HEK293T (cell line): ENCODE results near the gene ATP2B2.

Experiments
- BHLHE40 ChIP-seq: fragments of 450-650 bp; IDR thresholded peaks from 2 replicates; pipeline ENCODE4 v1.6.1; 2016; ENCODE audit warnings: mild to moderate bottlenecking, moderate library complexity, borderline replicate concordance
- ELF4 ChIP-seq: fragments of 450-650 bp; IDR thresholded peaks from 2 replicates; pipeline ENCODE4 v1.6.1; 2017; ENCODE audit warnings: antibody characterized with exemption
- FOXK2 ChIP-seq: fragments of 450-650 bp; IDR thresholded peaks from 2 replicates; pipeline ENCODE4 v1.6.1; 2016; ENCODE audit warnings: mild to moderate bottlenecking
- LEF1 ChIP-seq: fragments of 450-650 bp; IDR thresholded peaks from 2 replicates; pipeline ENCODE4 v1.6.1; 2017; ENCODE audit warnings: mild to moderate bottlenecking, borderline replicate concordance
- NFRKB ChIP-seq: fragments of 450-650 bp; IDR thresholded peaks from 2 replicates; pipeline ENCODE4 v1.6.1; 2016; ENCODE audit warnings: mild to moderate bottlenecking, moderate library complexity
- SUZ12 ChIP-seq: fragments of 450-650 bp; IDR thresholded peaks from 2 replicates; pipeline ENCODE4 v1.6.1; 2016; ENCODE audit warnings: mild to moderate bottlenecking

DNA sequence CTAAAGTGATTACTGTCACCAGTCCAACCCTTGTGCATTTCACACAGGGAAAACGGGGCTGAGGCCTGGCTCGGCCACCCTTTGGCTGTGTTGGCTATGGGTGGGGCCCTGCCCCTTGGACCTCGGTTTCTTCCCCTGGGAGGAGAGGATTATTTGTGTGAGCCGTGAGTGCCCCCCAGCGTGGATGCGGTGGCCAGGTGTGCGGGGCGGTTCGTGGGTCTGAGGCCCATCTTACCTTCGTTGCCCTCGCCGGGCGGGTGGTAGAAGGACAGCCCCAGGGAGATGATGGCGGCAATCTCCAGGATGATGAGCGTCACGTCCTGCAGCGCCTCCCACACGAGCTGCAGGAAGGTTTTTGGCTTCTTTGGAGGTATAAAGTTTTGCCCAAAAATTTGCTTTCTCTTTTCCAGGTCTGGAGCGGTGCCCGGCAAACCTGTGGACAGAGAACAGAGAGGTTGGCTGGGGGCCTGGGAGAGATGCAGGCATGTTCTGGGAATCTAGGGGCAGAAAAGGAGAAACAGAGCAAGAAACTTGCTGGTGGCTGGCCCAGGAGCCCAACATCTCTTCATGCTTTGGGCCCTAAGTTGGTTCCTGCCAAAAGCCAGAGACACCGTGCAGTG, 94.9 kb downstream of the ATP2B2 start:
- TF ChIP-seq FOXK2: no peak
- TF ChIP-seq BHLHE40: no peak
- TF ChIP-seq NFRKB: no peak
- no peak for TF ChIP-seq SUZ12
- TF ChIP-seq LEF1: no peak
- TF ChIP-seq ELF4: no peak
